Bronchial epithelial cell (primary cell): Measurements from ENCODE around the gene PPP3CA. TPM values are rescaled to one million over a fixed set of nuclear protein-coding genes. Genes with fewer than 3 reads are reported as not detected.
"Not testable (repeated sequence)": the region's sequence is repeated elsewhere in the genome, so short reads cannot be mapped to it uniquely, and the experiment has no call there.

Experiments
- DNase-seq: peaks from one replicate; pipeline ENCODE4 v3.0.0-alpha.2; 2010; ENCODE audit warnings: low read depth
- FAIRE-seq: peaks from 2 replicates; lab custom pipeline; 2011; peaks lifted over from hg19 to GRCh38; lab: Jason Lieb, UNC
- H3K27me3 ChIP-seq: 2 replicates; pipeline ENCODE4 v1.5.1; 2011; ENCODE audit warnings: low read length; ENCODE audit not compliant: control insufficient read depth, insufficient read depth
- H3K36me3 ChIP-seq: 2 replicates; pipeline ENCODE4 v1.5.1; 2011; ENCODE audit warnings: low read length; ENCODE audit not compliant: control insufficient read depth, insufficient read depth
- H3K4me3 ChIP-seq: 2 replicates; pipeline ENCODE4 v1.5.1; 2011; ENCODE audit warnings: mild to moderate bottlenecking, low read depth, low read length, control low read depth
- CTCF ChIP-seq: IDR thresholded peaks from 2 replicates; pipeline ENCODE4 v1.5.1; 2011; ENCODE audit warnings: mild to moderate bottlenecking, moderate library complexity, low read length, control low read depth, inconsistent platforms; ENCODE audit not compliant: insufficient read depth, severe bottlenecking
- total RNA-seq: library from RNA; depleted of rRNA; stranded (reverse); fragments of >200 nt; gene quantifications from 2 replicates; pipeline ENCODE4 v1.2.1, GENCODE V29; 2014

PPP3CA gene
- total RNA-seq, 1 donor from 2014 or later = 48.2 TPM

- Histone ChIP-seq H3K27me3 (no peaks in the 10 kb centered on the region), H3K4me3 (no peak overlapping the region), H3K36me3 (no peaks in the 10 kb centered on the region)
- DNase-seq = no peak
- TF ChIP-seq CTCF = no peak
- no peak for FAIRE-seq
Observed at GRCh38 chr4:101102114-101102742, 245.1 kb downstream of the PPP3CA start.

GRCh38 chr4:101101072-101101471 is 246.3 kb downstream of the PPP3CA start:
- no peak for FAIRE-seq
- Histone ChIP-seq H3K4me3 (no peak overlapping the region), H3K36me3 (no peaks in the 10 kb centered on the region), H3K27me3 (no peaks in the 10 kb centered on the region)
- no peak for DNase-seq
- no peak for TF ChIP-seq CTCF

DNA sequence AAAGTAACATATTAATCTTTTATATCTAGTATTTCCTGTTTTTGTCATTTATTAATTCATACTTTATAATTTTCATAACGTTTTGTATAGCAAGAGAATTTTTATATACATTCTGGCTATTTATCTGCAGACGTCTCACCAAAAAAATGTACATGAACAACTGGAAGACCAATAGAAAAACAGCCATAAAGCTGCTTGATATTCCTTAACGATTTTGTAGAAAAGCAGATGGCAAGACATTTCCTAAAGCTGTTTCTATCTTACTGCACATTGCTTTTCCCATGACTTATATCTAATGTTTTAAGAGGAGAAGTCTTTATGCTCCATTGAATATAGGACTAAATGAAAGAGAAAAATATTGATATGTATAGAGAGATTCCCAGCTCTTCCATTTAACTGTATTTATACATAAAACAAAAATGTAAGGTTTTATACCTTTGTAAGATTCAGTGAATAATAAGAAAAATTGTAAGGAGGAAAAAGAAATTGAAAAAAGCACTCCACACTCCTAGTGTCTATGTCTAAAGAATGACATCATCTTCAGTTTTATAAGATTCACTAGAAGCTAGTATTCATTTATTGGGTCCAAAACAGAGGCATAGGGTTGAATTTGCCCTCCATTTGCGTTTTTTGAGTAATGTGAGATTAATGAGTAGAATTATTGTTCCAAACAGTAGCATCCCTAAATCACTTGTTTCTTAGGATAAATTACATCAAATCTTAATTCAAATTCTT is 248.5 kb downstream of the PPP3CA start:
- Histone ChIP-seq H3K27me3 (no peaks in the 10 kb centered on the region), H3K36me3 (no peaks in the 10 kb centered on the region), H3K4me3 (no peak overlapping the region)
- DNase-seq = no peak
- no peak for FAIRE-seq
- TF ChIP-seq CTCF = no peak

DNA sequence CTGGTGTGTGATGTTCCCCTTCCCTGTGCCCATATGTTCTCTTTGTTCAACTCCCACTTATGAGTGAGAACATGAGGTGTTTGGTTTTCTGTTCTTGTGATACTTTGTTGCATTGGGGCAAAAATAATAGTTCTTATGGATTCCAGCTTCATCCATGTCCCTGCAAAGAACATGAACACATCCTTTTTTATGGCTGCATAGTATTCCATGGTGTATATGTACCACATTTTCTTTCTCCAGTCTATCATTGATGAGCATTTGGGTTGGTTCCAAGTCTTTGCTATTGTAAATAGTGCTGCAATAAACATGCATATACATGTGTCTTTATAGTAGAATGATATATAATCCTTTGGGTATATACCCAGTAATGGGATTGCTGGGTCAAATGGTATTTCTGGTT is 254.7 kb downstream of the PPP3CA start:
- not testable (repeated sequence) for DNase-seq, H3K27me3 ChIP-seq, H3K4me3 ChIP-seq, FAIRE-seq, H3K36me3 ChIP-seq

- no peak for FAIRE-seq
Observed at GRCh38 chr4:101089168-101089567, 258.2 kb downstream of the PPP3CA start.

More at GRCh38 chr4:101089168-101089567, 258.2 kb downstream of the PPP3CA start:
- Histone ChIP-seq H3K4me3 (no peak overlapping the region), H3K27me3 (no peaks in the 10 kb centered on the region), H3K36me3 (peaks cover 1% of the 10 kb centered on the region)
- DNase-seq = no peak
- TF ChIP-seq CTCF = no peak
